ENCODE results near the gene ULK3. TPM values are rescaled to one million over a fixed set of nuclear protein-coding genes. Genes with fewer than 3 reads are reported as not detected.

ULK3 gene
- total RNA-seq, 4 donors from 2014 or later = 105 to 330 (median 129) TPM

DNA sequence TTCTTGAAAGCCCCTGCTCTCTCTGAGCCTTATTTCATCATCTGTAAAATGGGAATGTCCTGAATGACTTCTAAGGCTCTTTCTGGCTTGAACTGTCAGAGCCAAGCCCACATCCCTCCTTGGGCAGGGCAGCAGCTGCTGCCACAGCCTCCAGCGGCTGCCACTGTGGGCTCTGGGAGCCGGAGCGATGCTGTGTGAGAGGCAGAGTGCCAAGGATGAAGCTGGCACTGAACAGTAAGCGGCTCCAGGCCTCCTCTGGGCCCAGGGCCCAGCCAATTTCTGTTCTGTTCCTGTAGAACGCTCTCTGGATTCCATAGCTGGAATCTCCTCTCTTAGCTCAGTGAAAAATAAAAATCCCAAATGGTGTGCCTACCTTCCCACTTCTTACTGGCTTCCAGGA is 12.1 kb downstream of the ULK3 start:
- Histone ChIP-seq H3K4me3 (no peak overlapping the region), H3K27ac (no peak overlapping the region), H3K27me3 (peaks cover 29% of the 10 kb centered on the region), H3K9me3 (no peaks in the 10 kb centered on the region), H3K4me1 (peaks cover 9% of the 10 kb centered on the region), H3K36me3 (peaks cover 2% of the 10 kb centered on the region)
- WGBS = 16% methylated on average over 5 of the region's 5 CpGs
- DNase-seq (ENCODE audit: low spot score in 2 of 2) = no peak
- TF ChIP-seq, protein P1, sequence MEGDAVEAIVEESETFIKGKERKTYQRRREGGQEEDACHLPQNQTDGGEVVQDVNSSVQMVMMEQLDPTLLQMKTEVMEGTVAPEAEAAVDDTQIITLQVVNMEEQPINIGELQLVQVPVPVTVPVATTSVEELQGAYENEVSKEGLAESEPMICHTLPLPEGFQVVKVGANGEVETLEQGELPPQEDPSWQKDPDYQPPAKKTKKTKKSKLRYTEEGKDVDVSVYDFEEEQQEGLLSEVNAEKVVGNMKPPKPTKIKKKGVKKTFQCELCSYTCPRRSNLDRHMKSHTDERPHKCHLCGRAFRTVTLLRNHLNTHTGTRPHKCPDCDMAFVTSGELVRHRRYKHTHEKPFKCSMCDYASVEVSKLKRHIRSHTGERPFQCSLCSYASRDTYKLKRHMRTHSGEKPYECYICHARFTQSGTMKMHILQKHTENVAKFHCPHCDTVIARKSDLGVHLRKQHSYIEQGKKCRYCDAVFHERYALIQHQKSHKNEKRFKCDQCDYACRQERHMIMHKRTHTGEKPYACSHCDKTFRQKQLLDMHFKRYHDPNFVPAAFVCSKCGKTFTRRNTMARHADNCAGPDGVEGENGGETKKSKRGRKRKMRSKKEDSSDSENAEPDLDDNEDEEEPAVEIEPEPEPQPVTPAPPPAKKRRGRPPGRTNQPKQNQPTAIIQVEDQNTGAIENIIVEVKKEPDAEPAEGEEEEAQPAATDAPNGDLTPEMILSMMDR (IDR thresholded peaks at IDR 0.05) = no peak
- no peak for TF ChIP-seq POLR2A (IDR thresholded peaks at IDR 0.05)
- no peak for TF ChIP-seq POLR2AphosphoS5 (IDR thresholded peaks at IDR 0.05)
- no peak for TF ChIP-seq EP300 (IDR thresholded peaks at IDR 0.05)

DNA sequence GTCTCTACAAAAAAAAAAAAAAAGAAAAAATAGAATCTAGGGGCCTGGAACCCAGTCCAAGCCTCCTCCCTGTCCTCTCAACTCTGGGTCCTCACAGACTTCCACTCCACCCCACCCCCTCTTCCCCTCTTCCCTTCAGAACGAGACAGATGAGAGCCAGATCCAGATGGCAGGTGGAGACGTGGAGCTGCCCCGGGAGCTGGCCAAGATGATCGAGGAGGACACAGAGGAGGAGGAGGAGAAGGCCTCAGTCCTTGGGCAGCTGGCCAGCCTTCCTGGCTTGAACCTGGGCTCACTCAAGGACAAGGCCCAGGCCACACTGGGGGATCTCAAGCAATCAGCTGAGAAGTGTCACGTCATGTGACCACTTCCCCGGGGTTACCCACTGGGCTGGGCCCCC is 13.0 kb downstream of the ULK3 start:
- Histone ChIP-seq H3K27ac (no peak overlapping the region), H3K9me3 (no peaks in the 10 kb centered on the region), H3K4me3 (no peak overlapping the region), H3K4me1 (peaks cover 9% of the 10 kb centered on the region), H3K36me3 (no peaks in the 10 kb centered on the region), H3K27me3 (peaks cover 29% of the 10 kb centered on the region)
- no peak for DNase-seq (ENCODE audit: low spot score in 2 of 2)
- WGBS = 53% methylated on average over 6 of the region's 6 CpGs
- TF ChIP-seq, protein P1 (IDR thresholded peaks at IDR 0.05) = no peak
- no peak for TF ChIP-seq POLR2A (IDR thresholded peaks at IDR 0.05)

DNA sequence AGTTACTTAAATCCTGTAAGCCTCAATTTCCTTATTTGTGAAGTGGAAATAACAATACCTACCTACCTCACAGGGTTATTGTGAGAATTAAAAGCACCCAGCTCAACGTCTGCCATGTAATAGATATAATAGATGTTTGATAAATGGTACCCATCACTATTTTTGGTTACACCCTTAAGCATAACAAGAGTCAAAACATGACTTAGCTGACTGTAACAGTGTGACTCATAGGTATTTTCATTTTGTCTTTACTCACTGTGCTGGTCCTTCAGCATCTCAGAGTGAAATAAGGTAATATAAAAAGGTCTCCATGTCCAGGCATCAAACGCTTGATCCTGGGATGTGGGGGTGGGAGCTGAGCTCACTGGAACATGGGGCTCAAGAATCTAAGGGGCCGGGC is 13.5 kb downstream of the ULK3 start:
- no peak for DNase-seq (ENCODE audit: low spot score in 2 of 2)
- 64% methylated on average over 3 of the region's 3 CpGs for WGBS

DNA sequence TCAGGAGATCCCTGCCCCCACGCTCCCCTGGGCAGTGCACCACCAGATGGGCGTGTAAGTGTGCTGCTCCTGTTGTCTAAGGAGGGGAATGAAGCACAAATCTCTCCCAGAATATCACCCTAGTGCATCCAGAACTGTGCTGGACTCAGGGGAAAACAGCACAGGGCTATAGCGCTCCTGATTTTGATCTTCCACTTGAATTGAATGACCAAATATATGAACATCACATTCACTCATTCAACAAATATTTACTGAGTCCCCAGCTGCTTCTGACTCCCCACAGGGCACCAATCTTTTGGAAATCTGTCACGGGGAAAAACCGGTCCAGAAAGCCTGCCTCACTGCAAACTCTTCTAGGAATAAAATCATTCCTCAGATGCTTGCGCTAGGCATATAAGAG is 14.1 kb downstream of the ULK3 start:
- no peaks in the 10 kb centered on the region for H3K36me3 ChIP-seq
- H3K9me3 ChIP-seq = no peaks in the 10 kb centered on the region
- H3K4me3 ChIP-seq = no peak overlapping the region
- whole genome bisulfite sequencing = 91% methylated on average over 4 of the region's 6 CpGs
- no peak for DNase-seq (ENCODE audit: low spot score in 2 of 2)
- H3K27me3 ChIP-seq = peaks cover 29% of the 10 kb centered on the region
- peaks cover 9% of the 10 kb centered on the region for H3K4me1 ChIP-seq
- no peak for TF ChIP-seq EP300 (IDR thresholded peaks at IDR 0.05)
- TF ChIP-seq POLR2AphosphoS5 (IDR thresholded peaks at IDR 0.05) = no peak
- no peak for TF ChIP-seq POLR2A (IDR thresholded peaks at IDR 0.05)
- TF ChIP-seq, protein P1 (IDR thresholded peaks at IDR 0.05) = no peak
- H3K27ac ChIP-seq = no peak overlapping the region

More for the DNA sequence above, 13.5 kb downstream of the ULK3 start:
- H3K36me3 ChIP-seq = no peaks in the 10 kb centered on the region
- H3K4me1 ChIP-seq = peaks cover 9% of the 10 kb centered on the region
- no peak overlapping the region for H3K27ac ChIP-seq
- peaks cover 29% of the 10 kb centered on the region for H3K27me3 ChIP-seq
- H3K9me3 ChIP-seq = no peaks in the 10 kb centered on the region
- no peak overlapping the region for H3K4me3 ChIP-seq
- TF ChIP-seq POLR2A (IDR thresholded peaks at IDR 0.05) (no peak), POLR2AphosphoS5 (IDR thresholded peaks at IDR 0.05) (no peak), EP300 (IDR thresholded peaks at IDR 0.05) (no peak)
- TF ChIP-seq, protein P1 (IDR thresholded peaks at IDR 0.05) = no peak

DNA sequence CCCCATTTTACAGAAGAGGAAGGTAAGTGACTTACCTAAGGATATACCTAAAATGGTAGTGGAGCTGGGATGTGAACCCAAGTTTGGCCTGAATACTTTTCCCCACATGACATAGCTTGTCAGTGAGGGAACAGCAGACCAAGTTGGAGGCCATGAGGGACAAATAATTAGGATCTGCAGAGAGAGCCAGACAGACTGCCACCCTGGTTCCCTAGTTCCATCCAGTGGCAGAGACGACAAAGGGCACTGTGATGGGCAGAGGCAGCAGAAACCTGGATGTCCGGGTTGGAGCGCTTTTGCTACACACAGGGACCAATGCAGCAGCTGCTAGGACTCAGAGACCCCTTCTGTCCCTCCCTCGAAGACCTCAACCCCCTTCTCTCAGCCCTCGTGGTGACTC is 15.3 kb downstream of the ULK3 start:
- Histone ChIP-seq H3K27ac (no peak overlapping the region), H3K4me3 (no peak overlapping the region), H3K4me1 (peaks cover 9% of the 10 kb centered on the region), H3K27me3 (peaks cover 29% of the 10 kb centered on the region), H3K36me3 (no peaks in the 10 kb centered on the region), H3K9me3 (no peaks in the 10 kb centered on the region)
- TF ChIP-seq POLR2AphosphoS5 (IDR thresholded peaks at IDR 0.05) (no peak), POLR2A (IDR thresholded peaks at IDR 0.05) (no peak), EP300 (IDR thresholded peaks at IDR 0.05) (no peak)
- TF ChIP-seq, protein P1 (IDR thresholded peaks at IDR 0.05) = no peak
- 52% methylated on average over 2 of the region's 5 CpGs for WGBS
- no peak for DNase-seq (ENCODE audit: low spot score in 2 of 2)
